ENCODE results near the gene ABCC5.
A peak's percentile ranks its signal among the peaks of the same experiment; 100 is the strongest.
"Not testable (repeated sequence)": the region's sequence is repeated elsewhere in the genome, so short reads cannot be mapped to it uniquely, and the experiment has no call there.

ABCC5 gene

DNA sequence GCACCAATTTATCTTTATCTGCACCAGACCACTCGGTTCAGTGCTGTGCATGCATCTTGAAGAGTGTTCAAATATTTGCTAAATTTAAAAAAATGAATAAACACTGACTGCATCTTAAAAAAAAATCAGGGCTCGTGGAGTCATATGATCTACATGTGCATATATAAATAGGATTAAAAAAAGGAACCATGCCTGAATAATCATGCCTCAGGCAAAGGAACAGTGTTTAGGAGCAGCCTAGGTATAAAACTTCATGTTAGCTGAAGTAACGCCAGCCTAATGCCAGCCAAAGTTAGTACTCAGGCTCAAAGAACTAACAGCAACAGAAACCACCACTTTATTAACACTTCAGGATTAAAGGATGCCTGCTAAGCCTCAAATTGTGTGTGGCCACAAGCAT, 9.5 kb downstream of the ABCC5 start:
- in situ Hi-C loops (cut with MboI; ENCODE audit: low sequenced_read_pairs, unreplicated experiment) = no loop called here
- TF ChIP-seq CTCF (IDR thresholded peaks at IDR 0.05; ENCODE audit: borderline replicate concordance, control extremely low read depth, extremely low read depth, insufficient read depth, missing control alignments) = no peak
- no peak for DNase-seq (ENCODE audit: low spot score)

DNA sequence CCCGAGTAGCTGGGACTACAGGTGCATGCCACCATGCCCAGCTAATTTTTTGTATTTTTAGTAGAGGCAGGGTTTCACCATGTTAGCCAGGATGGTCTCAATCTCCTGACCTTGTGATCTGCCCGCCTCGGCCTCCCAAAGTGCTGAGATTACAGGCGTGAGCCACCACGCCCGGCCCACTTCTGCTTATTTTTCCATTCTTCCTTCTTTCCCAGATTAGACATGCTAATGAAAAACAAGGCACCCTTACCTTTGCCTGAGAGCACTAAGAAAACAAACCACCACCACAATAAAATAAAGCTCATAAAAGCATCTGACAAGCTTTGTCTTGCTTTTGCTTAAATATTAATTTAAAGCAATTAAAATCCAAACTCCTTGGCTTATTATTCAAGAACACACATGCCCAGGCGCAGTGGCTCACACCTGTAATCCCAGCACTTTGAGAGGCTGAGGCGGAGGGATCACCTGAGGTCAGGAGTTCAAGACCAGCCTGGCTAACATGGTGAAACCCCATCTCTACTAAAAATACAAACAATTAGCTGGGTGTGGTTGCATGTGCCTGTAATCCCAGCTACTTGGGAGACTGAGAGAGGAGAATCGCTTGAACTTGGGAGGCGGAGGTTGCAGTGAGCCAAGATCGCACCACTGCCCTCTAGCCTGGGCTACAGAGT, 10.4 kb downstream of the ABCC5 start:
- in situ Hi-C loops (cut with MboI; ENCODE audit: low sequenced_read_pairs, unreplicated experiment); DNase-seq (ENCODE audit: low spot score): not testable (repeated sequence)

- peak; percentile 34 for DNase-seq (ENCODE audit: low spot score)
These were observed 11.7 kb downstream of the ABCC5 start for GRCh38 chr3:184005941-184006507.

GRCh38 chr3:184004476-184004875, 13.2 kb downstream of the ABCC5 start:
- TF ChIP-seq CTCF (IDR thresholded peaks at IDR 0.05; ENCODE audit: borderline replicate concordance, control extremely low read depth, extremely low read depth, insufficient read depth, missing control alignments) = no peak

More at GRCh38 chr3:184005941-184006507, 11.7 kb downstream of the ABCC5 start:
- in situ Hi-C loops (cut with MboI; ENCODE audit: low sequenced_read_pairs, unreplicated experiment) = no loop called here
- no peak for TF ChIP-seq CTCF (IDR thresholded peaks at IDR 0.05; ENCODE audit: borderline replicate concordance, control extremely low read depth, extremely low read depth, insufficient read depth, missing control alignments)

GRCh38 chr3:184003187-184003967, 14.3 kb downstream of the ABCC5 start:
- in situ Hi-C loops (cut with MboI; ENCODE audit: low sequenced_read_pairs, unreplicated experiment) = no loop called here
- no peak for TF ChIP-seq CTCF (IDR thresholded peaks at IDR 0.05; ENCODE audit: borderline replicate concordance, control extremely low read depth, extremely low read depth, insufficient read depth, missing control alignments)
- DNase-seq (ENCODE audit: low spot score) = no peak

More at GRCh38 chr3:184004476-184004875, 13.2 kb downstream of the ABCC5 start:
- in situ Hi-C loops (cut with MboI; ENCODE audit: low sequenced_read_pairs, unreplicated experiment) = no loop called here
- DNase-seq (ENCODE audit: low spot score) = no peak

DNA sequence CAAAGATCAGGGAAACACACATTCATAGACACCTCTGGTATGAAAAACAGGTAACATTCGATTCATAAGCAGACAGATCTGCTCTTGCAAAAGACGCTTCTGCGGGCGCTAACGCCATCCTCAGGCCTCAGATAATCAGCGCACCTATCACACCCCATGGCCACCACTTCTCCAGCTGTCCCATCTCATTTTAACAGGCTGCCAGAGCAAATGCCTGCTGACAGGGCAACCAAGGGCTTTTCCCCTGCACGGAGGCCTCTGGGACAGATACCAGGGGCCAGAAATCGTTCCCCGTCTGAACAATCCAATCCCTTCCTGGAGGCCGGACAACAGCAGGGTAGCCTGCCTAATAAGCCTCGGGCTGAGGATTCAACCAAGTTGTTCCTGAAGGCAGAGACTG, 15.2 kb downstream of the ABCC5 start:
- in situ Hi-C loops (cut with MboI; ENCODE audit: low sequenced_read_pairs, unreplicated experiment) = no loop called here
- no peak for DNase-seq (ENCODE audit: low spot score)
- TF ChIP-seq CTCF (IDR thresholded peaks at IDR 0.05; ENCODE audit: borderline replicate concordance, control extremely low read depth, extremely low read depth, insufficient read depth, missing control alignments) = no peak

DNA sequence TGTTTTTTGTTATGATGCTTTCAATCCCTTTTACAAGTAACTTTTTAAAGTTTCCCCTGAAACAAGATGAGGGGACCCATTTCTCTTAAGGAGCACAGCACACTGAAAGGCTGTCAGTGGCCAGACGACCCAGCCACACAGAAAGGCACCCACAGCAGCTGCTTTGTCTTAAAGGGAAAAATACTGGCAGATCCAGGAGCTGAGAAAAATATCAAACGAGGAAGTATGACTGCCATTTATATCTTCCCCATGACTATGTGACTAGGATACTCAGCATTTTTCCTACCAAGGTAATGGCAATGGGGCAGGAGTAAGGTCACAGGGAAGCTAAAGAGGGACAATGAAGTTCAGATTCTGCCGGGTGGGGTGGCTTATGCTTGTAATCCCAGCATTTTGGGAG, 15.9 kb downstream of the ABCC5 start:
- no peak for TF ChIP-seq CTCF (IDR thresholded peaks at IDR 0.05; ENCODE audit: borderline replicate concordance, control extremely low read depth, extremely low read depth, insufficient read depth, missing control alignments)
- in situ Hi-C loops (cut with MboI; ENCODE audit: low sequenced_read_pairs, unreplicated experiment) = no loop called here
- DNase-seq (ENCODE audit: low spot score) = no peak

Data from GM13976 (cell line).